Mesendoderm (in vitro differentiated cells): ENCODE measurements around the gene GLI2.
A peak's percentile ranks its signal among the peaks of the same experiment; 100 is the strongest.

Experiments
- DNase-seq: peaks from one replicate; pipeline ENCODE4 v3.0.0; 2013
- H2AK5ac ChIP-seq: 2 replicates; pipeline ENCODE4 v1.6.1; 2013; ENCODE audit warnings: low read length, inconsistent platforms
- H2BK120ac ChIP-seq: 2 replicates; pipeline ENCODE4 v1.6.1; 2013; ENCODE audit warnings: low read depth, mild to moderate bottlenecking, low read length, moderate library complexity, mixed read lengths
- H2BK15ac ChIP-seq: replicated peaks from 2 replicates; pipeline ENCODE4 v1.6.1; 2013; ENCODE audit warnings: low read depth, mild to moderate bottlenecking, moderate library complexity
- H2BK5ac ChIP-seq: 2 replicates; pipeline ENCODE4 v1.6.1; 2013; ENCODE audit warnings: low read length, inconsistent platforms
- H3K18ac ChIP-seq: 2 replicates; pipeline ENCODE4 v1.6.1; 2013; ENCODE audit warnings: mild to moderate bottlenecking, low read length, mixed read lengths
- H3K23ac ChIP-seq: one replicate; pipeline ENCODE4 v1.6.1; 2013; ENCODE audit warnings: low read length
- H3K27ac ChIP-seq: 2 replicates; pipeline ENCODE4 v1.5.1; 2013; ENCODE audit warnings: low read depth, mild to moderate bottlenecking, inconsistent platforms, low read length, moderate library complexity
- H3K27me3 ChIP-seq: 2 replicates; pipeline ENCODE4 v1.6.1; 2013; ENCODE audit warnings: low read length, control low read depth, mild to moderate bottlenecking, inconsistent platforms; ENCODE audit not compliant: insufficient read depth, poor library complexity
- H3K36me3 ChIP-seq: 2 replicates; pipeline ENCODE4 v1.6.1; 2013; ENCODE audit warnings: low read length, inconsistent platforms; ENCODE audit not compliant: control insufficient read depth, insufficient read depth
- H3K4ac ChIP-seq: one replicate; pipeline ENCODE4 v1.6.1; 2013; ENCODE audit warnings: low read depth, mild to moderate bottlenecking, low read length, moderate library complexity
- H3K4me1 ChIP-seq: 2 replicates; pipeline ENCODE4 v1.6.1; 2013; ENCODE audit warnings: low read depth, low read length, inconsistent platforms; ENCODE audit not compliant: control insufficient read depth
- H3K4me2 ChIP-seq: 2 replicates; pipeline ENCODE4 v1.6.1; 2013; ENCODE audit warnings: low read length
- H3K4me3 ChIP-seq: 2 replicates; pipeline ENCODE4 v1.5.1; 2013; ENCODE audit warnings: mild to moderate bottlenecking, low read length
- H3K56ac ChIP-seq: one replicate; pipeline ENCODE4 v1.6.1; 2013; ENCODE audit warnings: low read length
- H3K79me1 ChIP-seq: 2 replicates; pipeline ENCODE4 v1.6.1; 2013; ENCODE audit warnings: low read length, inconsistent platforms
- H3K79me2 ChIP-seq: 2 replicates; pipeline ENCODE4 v1.6.1; 2013; ENCODE audit warnings: mild to moderate bottlenecking, low read length; ENCODE audit not compliant: control insufficient read depth, insufficient read depth
- H3K9ac ChIP-seq: 2 replicates; pipeline ENCODE4 v1.6.1; 2013; ENCODE audit warnings: low read length, inconsistent platforms
- H4K5ac ChIP-seq: one replicate; pipeline ENCODE4 v1.6.1; 2013; ENCODE audit warnings: low read length
- H4K8ac ChIP-seq: one replicate; pipeline ENCODE4 v1.6.1; 2013; ENCODE audit warnings: low read depth, mild to moderate bottlenecking, control low read depth, low read length, moderate library complexity
- WGBS: extraction: QIAGEN DNeasy Blood & Tissue Kit; methylation state at CpG from one replicate; pipeline ENCODE4 v1.1.7; 2013; ENCODE audit warnings: low lambda C conversion rate, missing lambda C conversion rate; ENCODE audit not compliant: insufficient coverage; ENCODE audit errors: extremely low coverage; 5-methylcytosine and 5-hydroxymethylcytosine counted together

GLI2 gene

GRCh38 chr2:120766470-120767351, 31.0 kb downstream of the GLI2 start:
- peak overlapping the region; percentile 79 for H2BK5ac ChIP-seq
- peak; percentile 79 for DNase-seq
- no peak overlapping the region for H2BK120ac ChIP-seq
- H3K27me3 ChIP-seq, result no peaks in the 10 kb centered on the region
- peak overlapping the region; percentile 69 for H3K23ac ChIP-seq
- no peak overlapping the region for H3K4me2 ChIP-seq
- no peak overlapping the region for H4K5ac ChIP-seq
- no peak overlapping the region for H4K8ac ChIP-seq
- H3K79me2 ChIP-seq, result peaks cover 82% of the 10 kb centered on the region
- H3K36me3 ChIP-seq, result no peaks in the 10 kb centered on the region
- H3K18ac ChIP-seq, result peak overlapping the region; percentile 29
- H3K4me1 ChIP-seq, result peaks cover 26% of the 10 kb centered on the region
- no CpG with 5 or more reads among the region's 14 CpGs for WGBS
- H3K79me1 ChIP-seq, result peaks cover 58% of the 10 kb centered on the region
- H3K27ac ChIP-seq, result peak overlapping the region; percentile 47
- no peak overlapping the region for H2BK15ac ChIP-seq
- H3K9ac ChIP-seq, result peak overlapping the region; percentile 31
- H2AK5ac ChIP-seq, result peak overlapping the region; percentile 73
- no peak overlapping the region for H3K4me3 ChIP-seq
- peak overlapping the region; percentile 76 for H3K56ac ChIP-seq
- H3K4ac ChIP-seq, result peak overlapping the region; percentile 65

- Histone ChIP-seq H4K8ac (no peak overlapping the region), H3K79me2 (peaks cover 79% of the 10 kb centered on the region), H3K36me3 (no peaks in the 10 kb centered on the region), H2BK120ac (no peak overlapping the region), H3K4me2 (no peak overlapping the region), H3K27me3 (no peaks in the 10 kb centered on the region), H3K4me3 (no peak overlapping the region), H3K79me1 (peaks cover 57% of the 10 kb centered on the region), H2BK15ac (no peak overlapping the region), H3K4me1 (peaks cover 31% of the 10 kb centered on the region), H3K23ac (no peak overlapping the region), H3K27ac (peak overlapping the region; percentile 10), H2AK5ac (peak overlapping the region; percentile 49), H4K5ac (no peak overlapping the region), H3K9ac (no peak overlapping the region), H2BK5ac (no peak overlapping the region), H3K18ac (no peak overlapping the region), H3K56ac (peak overlapping the region; percentile 76), H3K4ac (no peak overlapping the region)
- DNase-seq, result no peak
- no CpG with 5 or more reads among the region's 10 CpGs for WGBS
Observed at GRCh38 chr2:120767486-120768005, 31.9 kb downstream of the GLI2 start.

GRCh38 chr2:120768112-120769048, 32.7 kb downstream of the GLI2 start:
- H2BK5ac ChIP-seq, result no peak overlapping the region
- no peak overlapping the region for H3K27ac ChIP-seq
- H2AK5ac ChIP-seq, result no peak overlapping the region
- H3K79me2 ChIP-seq, result peaks cover 72% of the 10 kb centered on the region
- H4K5ac ChIP-seq, result no peak overlapping the region
- H3K4me1 ChIP-seq, result peaks cover 31% of the 10 kb centered on the region
- no peak overlapping the region for H2BK120ac ChIP-seq
- no peak overlapping the region for H3K23ac ChIP-seq
- no CpG with 5 or more reads among the region's 17 CpGs for WGBS
- H3K4me2 ChIP-seq, result no peak overlapping the region
- no peaks in the 10 kb centered on the region for H3K36me3 ChIP-seq
- no peak overlapping the region for H3K9ac ChIP-seq
- no peak overlapping the region for H4K8ac ChIP-seq
- H2BK15ac ChIP-seq, result no peak overlapping the region
- H3K79me1 ChIP-seq, result peaks cover 53% of the 10 kb centered on the region
- H3K56ac ChIP-seq, result no peak overlapping the region
- no peak overlapping the region for H3K4me3 ChIP-seq
- DNase-seq, result no peak
- H3K4ac ChIP-seq, result no peak overlapping the region
- H3K18ac ChIP-seq, result no peak overlapping the region
- no peaks in the 10 kb centered on the region for H3K27me3 ChIP-seq

- Histone ChIP-seq H3K23ac (no peak overlapping the region), H4K8ac (no peak overlapping the region), H3K4me1 (peaks cover 31% of the 10 kb centered on the region), H3K18ac (no peak overlapping the region), H3K4ac (no peak overlapping the region), H3K79me2 (peaks cover 66% of the 10 kb centered on the region), H3K4me3 (no peak overlapping the region), H3K36me3 (no peaks in the 10 kb centered on the region), H3K4me2 (no peak overlapping the region), H2BK5ac (no peak overlapping the region), H3K56ac (no peak overlapping the region), H3K27me3 (no peaks in the 10 kb centered on the region), H2BK120ac (no peak overlapping the region), H3K79me1 (peaks cover 46% of the 10 kb centered on the region), H3K9ac (no peak overlapping the region), H4K5ac (no peak overlapping the region), H2AK5ac (no peak overlapping the region), H2BK15ac (no peak overlapping the region), H3K27ac (no peak overlapping the region)
- DNase-seq, result no peak
- WGBS, result no CpG with 5 or more reads among the region's 11 CpGs
Observed at GRCh38 chr2:120769076-120769786, 33.6 kb downstream of the GLI2 start.

GRCh38 chr2:120769787-120770120, 34.1 kb downstream of the GLI2 start:
- Histone ChIP-seq H2BK120ac (no peak overlapping the region), H2BK5ac (no peak overlapping the region), H3K9ac (no peak overlapping the region), H3K79me1 (peaks cover 44% of the 10 kb centered on the region), H3K36me3 (no peaks in the 10 kb centered on the region), H3K4me3 (no peak overlapping the region), H2BK15ac (no peak overlapping the region), H3K4me2 (no peak overlapping the region), H3K79me2 (peaks cover 63% of the 10 kb centered on the region), H3K4me1 (peaks cover 26% of the 10 kb centered on the region), H4K5ac (no peak overlapping the region), H4K8ac (no peak overlapping the region), H3K23ac (no peak overlapping the region), H3K27me3 (no peaks in the 10 kb centered on the region), H3K27ac (no peak overlapping the region), H2AK5ac (no peak overlapping the region), H3K4ac (no peak overlapping the region), H3K56ac (no peak overlapping the region), H3K18ac (no peak overlapping the region)
- no CpG with 5 or more reads among the region's 2 CpGs for WGBS
- no peak for DNase-seq
